ENCODE data around the gene MRPL27.

Gene MRPL27

DNA sequence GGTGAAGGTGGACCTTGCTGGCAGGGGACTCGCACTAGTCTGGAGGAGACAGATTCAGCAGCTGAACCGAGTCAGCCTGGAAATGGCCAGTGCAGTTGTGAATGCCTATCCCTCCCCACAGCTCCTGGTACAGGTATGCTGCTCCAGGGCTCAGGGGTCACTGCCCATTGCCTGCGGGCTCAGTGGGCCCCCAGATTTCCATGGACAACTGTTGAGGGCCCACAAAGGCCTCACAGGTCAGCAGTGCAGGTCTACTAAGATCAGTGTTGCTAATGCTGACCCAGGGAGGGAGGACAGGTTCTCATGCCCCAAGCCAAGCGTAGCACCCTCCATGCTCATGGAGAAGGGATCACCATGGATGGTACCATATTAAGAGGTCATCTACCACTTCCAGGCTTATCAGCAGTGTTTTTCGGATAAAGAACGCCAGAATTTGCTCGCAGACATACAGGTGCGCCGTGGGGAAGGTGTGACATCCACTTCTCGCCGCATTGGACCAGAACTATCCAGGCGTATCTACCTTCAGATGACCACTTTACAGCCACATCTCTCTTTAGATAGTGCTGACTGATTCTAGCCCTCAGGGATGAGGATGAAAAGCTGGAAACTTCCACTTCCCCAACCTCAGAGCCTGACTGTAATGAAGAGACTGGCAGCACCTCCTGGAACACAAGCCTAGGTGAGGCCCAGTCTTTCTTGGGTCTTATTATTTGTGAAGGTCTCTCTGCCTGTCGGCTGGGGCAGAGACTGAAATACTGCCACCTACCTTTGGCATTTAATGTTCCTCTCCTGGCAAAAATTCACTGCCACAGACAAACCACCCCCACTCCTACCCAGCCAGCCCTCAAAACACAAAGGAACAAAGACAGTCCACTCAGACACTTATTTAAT is 7.6 kb upstream of the MRPL27 start:
- Histone ChIP-seq H3K27me3 (replicated peaks) (no peaks in the 10 kb centered on the region), H3K36me3 (replicated peaks) (peaks cover 56% of the 10 kb centered on the region), H3K4me3 (ENCODE audit: low read depth, low read length) (no peak overlapping the region), H3K27ac (no peak overlapping the region)
- TF ChIP-seq, protein P1, sequence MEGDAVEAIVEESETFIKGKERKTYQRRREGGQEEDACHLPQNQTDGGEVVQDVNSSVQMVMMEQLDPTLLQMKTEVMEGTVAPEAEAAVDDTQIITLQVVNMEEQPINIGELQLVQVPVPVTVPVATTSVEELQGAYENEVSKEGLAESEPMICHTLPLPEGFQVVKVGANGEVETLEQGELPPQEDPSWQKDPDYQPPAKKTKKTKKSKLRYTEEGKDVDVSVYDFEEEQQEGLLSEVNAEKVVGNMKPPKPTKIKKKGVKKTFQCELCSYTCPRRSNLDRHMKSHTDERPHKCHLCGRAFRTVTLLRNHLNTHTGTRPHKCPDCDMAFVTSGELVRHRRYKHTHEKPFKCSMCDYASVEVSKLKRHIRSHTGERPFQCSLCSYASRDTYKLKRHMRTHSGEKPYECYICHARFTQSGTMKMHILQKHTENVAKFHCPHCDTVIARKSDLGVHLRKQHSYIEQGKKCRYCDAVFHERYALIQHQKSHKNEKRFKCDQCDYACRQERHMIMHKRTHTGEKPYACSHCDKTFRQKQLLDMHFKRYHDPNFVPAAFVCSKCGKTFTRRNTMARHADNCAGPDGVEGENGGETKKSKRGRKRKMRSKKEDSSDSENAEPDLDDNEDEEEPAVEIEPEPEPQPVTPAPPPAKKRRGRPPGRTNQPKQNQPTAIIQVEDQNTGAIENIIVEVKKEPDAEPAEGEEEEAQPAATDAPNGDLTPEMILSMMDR (IDR thresholded peaks at IDR 0.05; ENCODE audit: low read depth, low read length, missing control alignments) = peak; percentile 22
- in situ Hi-C loops (cut with HindIII; ENCODE audit: low pct_ligation_motif_present, low sequenced_read_pairs) = no loop called here
- no peak for DNase-seq

GRCh38 chr17:50379351-50380132 is 6.6 kb upstream of the MRPL27 start:
- DNase-seq = no peak
- peaks cover 47% of the 10 kb centered on the region for H3K36me3 ChIP-seq (replicated peaks)
- in situ Hi-C loops (cut with HindIII; ENCODE audit: low pct_ligation_motif_present, low sequenced_read_pairs) = no loop called here
- H3K27me3 ChIP-seq (replicated peaks) = no peaks in the 10 kb centered on the region
- TF ChIP-seq, protein P1 (IDR thresholded peaks at IDR 0.05; ENCODE audit: low read depth, low read length, missing control alignments) = no peak
- H3K4me3 ChIP-seq (ENCODE audit: low read depth, low read length) = no peak overlapping the region
- H3K27ac ChIP-seq = no peak overlapping the region

- no peak for DNase-seq
- H3K27ac ChIP-seq = no peak overlapping the region
- no peaks in the 10 kb centered on the region for H3K27me3 ChIP-seq (replicated peaks)
- in situ Hi-C loops (cut with HindIII; ENCODE audit: low pct_ligation_motif_present, low sequenced_read_pairs) = no loop called here
- TF ChIP-seq, protein P1 (IDR thresholded peaks at IDR 0.05; ENCODE audit: low read depth, low read length, missing control alignments) = no peak
- peaks cover 14% of the 10 kb centered on the region for H3K36me3 ChIP-seq (replicated peaks)
- H3K4me3 ChIP-seq (ENCODE audit: low read depth, low read length) = no peak overlapping the region
Observed at GRCh38 chr17:50375858-50376538, 3.0 kb upstream of the MRPL27 start.

DNA sequence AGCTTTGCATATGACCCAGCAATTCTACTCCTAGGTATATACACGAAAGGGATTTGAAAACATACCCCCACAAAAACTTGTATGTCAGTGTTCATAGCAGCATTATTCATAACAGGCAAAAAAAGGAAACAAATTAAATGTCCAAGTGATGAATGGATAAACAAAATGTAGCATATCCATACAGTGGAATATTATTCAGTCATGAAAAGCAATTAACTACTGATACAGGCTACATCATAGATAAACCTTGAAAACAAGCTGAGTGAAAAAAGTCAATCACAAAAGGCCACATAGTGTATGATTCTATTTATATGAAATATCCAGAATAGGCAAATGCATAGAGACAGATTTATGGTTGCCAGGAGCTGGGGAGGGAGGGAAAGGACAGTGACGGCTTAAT is 721 bp upstream of the MRPL27 start:
- Histone ChIP-seq H3K27ac (no peak overlapping the region), H3K4me3 (ENCODE audit: low read depth, low read length) (peak overlapping the region; percentile 72), H3K27me3 (replicated peaks) (no peaks in the 10 kb centered on the region), H3K36me3 (replicated peaks) (peaks cover 18% of the 10 kb centered on the region)
- TF ChIP-seq, protein P1 (IDR thresholded peaks at IDR 0.05; ENCODE audit: low read depth, low read length, missing control alignments) = no peak
- in situ Hi-C loops (cut with HindIII; ENCODE audit: low pct_ligation_motif_present, low sequenced_read_pairs) = no loop called here
- DNase-seq = no peak

- no peaks in the 10 kb centered on the region for H3K27me3 ChIP-seq (replicated peaks)
- peaks cover 32% of the 10 kb centered on the region for H3K36me3 ChIP-seq (replicated peaks)
- no peak for DNase-seq
- peak overlapping the region; percentile 94 for H3K27ac ChIP-seq
- TF ChIP-seq, protein P1 (IDR thresholded peaks at IDR 0.05; ENCODE audit: low read depth, low read length, missing control alignments) = no peak
- in situ Hi-C loops (cut with HindIII; ENCODE audit: low pct_ligation_motif_present, low sequenced_read_pairs) = no loop called here
- peak overlapping the region; percentile 72 for H3K4me3 ChIP-seq (ENCODE audit: low read depth, low read length)
Observed at GRCh38 chr17:50372222-50372757, 694 bp downstream of the MRPL27 start.

Data from brain microvascular endothelial cell (primary cell).